Chondrocyte (in vitro differentiated cells): ENCODE data around the gene ACTC1. TPM values are rescaled to one million over a fixed set of nuclear protein-coding genes. Genes with fewer than 3 reads are reported as not detected.
A peak's percentile ranks its signal among the peaks of the same experiment; 100 is the strongest.
"Not testable (repeated sequence)": the region's sequence is repeated elsewhere in the genome, so short reads cannot be mapped to it uniquely, and the experiment has no call there.

Source experiments
- DNase-seq: peaks from one replicate; pipeline ENCODE4 v3.0.0; 2021; ENCODE audit warnings: mixed read lengths, low spot score
- H3K27ac Mint-ChIP-seq: one replicate; pipeline ENCODE4 v1.8.0; 2021; ENCODE audit warnings: mild to moderate bottlenecking, moderate library complexity, mixed read lengths; ENCODE audit not compliant: unreplicated experiment
- H3K27me3 Mint-ChIP-seq: 2 replicates; pipeline ENCODE4 v1.8.0; 2021; ENCODE audit warnings: low read depth, mixed read lengths
- H3K36me3 Mint-ChIP-seq: 2 replicates; pipeline ENCODE4 v1.8.0; 2021; ENCODE audit warnings: low read depth, mixed read lengths
- H3K4me1 Mint-ChIP-seq: 2 replicates; pipeline ENCODE4 v1.8.0; 2021; ENCODE audit warnings: low read depth, mild to moderate bottlenecking, mixed read lengths
- H3K4me3 Mint-ChIP-seq: one replicate; pipeline ENCODE4 v1.8.0; 2021; ENCODE audit warnings: mild to moderate bottlenecking, moderate library complexity, mixed read lengths; ENCODE audit not compliant: unreplicated experiment
- H3K9me3 Mint-ChIP-seq: 2 replicates; pipeline ENCODE4 v1.8.0; 2021; ENCODE audit warnings: low read depth, mixed read lengths
- total RNA-seq: library from RNA; stranded (reverse); gene quantifications from 3 replicates; pipeline ENCODE4 v1.2.1, GENCODE V29; 2021
- TF ChIP-seq, protein P1 (sequence below): fragments of 200-600 bp; sonication (generic); IDR thresholded peaks from 2 replicates; pipeline ENCODE4 v1.5.0; 2021; ENCODE audit warnings: antibody characterized with exemption, mild to moderate bottlenecking, moderate library complexity

Gene ACTC1
- total RNA-seq, 1 donor from 2014 or later = 6.2 TPM

DNA sequence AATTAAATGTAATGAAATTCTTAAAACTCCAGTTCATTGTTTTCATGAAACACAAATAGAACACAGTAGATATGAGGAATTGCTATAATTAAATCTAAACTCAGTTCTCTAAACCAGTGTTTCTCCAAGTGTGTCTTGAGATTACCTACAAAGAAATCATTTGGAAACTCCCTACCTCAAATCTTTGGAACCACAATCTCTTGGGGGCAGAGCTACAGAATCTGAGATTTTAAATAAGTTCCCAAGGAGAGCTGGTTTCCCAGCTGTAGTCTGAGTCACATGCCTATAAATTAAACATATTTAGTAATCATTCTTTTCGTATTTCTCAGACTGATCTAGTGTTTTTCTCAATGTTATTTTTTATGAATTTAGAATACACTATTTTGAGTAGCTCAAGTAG lies 17.0 kb upstream of the ACTC1 start:
- DNase-seq = no peak
- H3K36me3 Mint-ChIP-seq = peaks cover 2% of the 10 kb centered on the region
- H3K4me3 Mint-ChIP-seq = no peak overlapping the region
- peaks cover 2% of the 10 kb centered on the region for H3K27me3 Mint-ChIP-seq
- H3K27ac Mint-ChIP-seq = peak overlapping the region; percentile 32
- H3K4me1 Mint-ChIP-seq = peaks cover 26% of the 10 kb centered on the region
- TF ChIP-seq, protein P1, sequence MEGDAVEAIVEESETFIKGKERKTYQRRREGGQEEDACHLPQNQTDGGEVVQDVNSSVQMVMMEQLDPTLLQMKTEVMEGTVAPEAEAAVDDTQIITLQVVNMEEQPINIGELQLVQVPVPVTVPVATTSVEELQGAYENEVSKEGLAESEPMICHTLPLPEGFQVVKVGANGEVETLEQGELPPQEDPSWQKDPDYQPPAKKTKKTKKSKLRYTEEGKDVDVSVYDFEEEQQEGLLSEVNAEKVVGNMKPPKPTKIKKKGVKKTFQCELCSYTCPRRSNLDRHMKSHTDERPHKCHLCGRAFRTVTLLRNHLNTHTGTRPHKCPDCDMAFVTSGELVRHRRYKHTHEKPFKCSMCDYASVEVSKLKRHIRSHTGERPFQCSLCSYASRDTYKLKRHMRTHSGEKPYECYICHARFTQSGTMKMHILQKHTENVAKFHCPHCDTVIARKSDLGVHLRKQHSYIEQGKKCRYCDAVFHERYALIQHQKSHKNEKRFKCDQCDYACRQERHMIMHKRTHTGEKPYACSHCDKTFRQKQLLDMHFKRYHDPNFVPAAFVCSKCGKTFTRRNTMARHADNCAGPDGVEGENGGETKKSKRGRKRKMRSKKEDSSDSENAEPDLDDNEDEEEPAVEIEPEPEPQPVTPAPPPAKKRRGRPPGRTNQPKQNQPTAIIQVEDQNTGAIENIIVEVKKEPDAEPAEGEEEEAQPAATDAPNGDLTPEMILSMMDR = no peak
- peaks cover 3% of the 10 kb centered on the region for H3K9me3 Mint-ChIP-seq

DNA sequence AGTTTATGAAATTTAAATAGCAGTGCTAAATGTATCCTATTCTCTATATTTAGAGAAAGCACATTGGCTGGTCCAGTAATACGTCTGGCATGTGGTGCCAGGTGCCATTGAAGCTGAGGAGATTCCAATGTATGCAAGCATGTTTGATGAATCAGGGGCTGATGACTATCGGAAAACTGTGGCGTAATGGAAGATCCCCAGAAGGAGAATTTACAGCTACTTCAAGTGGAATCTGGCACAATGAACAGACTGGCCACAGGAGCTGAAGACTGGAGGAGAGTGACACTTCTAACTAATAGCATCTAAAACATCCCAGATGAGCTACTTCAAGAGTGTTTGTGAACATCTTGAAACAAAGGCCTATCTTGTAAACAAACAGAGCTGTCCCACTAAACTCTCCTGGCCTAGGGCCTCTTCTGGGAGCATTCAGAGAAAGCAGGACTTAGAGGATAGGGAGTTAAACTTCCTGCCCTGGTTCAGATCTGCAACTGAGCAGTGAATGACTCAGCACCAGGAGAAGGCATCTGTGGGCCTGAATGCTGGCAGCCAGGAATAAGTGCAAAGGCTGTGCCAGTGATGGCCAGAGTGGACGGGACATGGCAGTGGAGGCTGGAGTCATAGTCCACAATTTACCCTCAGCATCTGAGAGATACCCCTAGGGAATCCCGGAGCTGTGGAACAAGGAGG lies 15.2 kb upstream of the ACTC1 start:
- no peak for DNase-seq
- peaks cover 2% of the 10 kb centered on the region for H3K36me3 Mint-ChIP-seq
- peaks cover 23% of the 10 kb centered on the region for H3K4me1 Mint-ChIP-seq
- no peak overlapping the region for H3K4me3 Mint-ChIP-seq
- peaks cover 3% of the 10 kb centered on the region for H3K9me3 Mint-ChIP-seq
- peak overlapping the region; percentile 77 for H3K27ac Mint-ChIP-seq
- no peaks in the 10 kb centered on the region for H3K27me3 Mint-ChIP-seq
- TF ChIP-seq, protein P1 = no peak

DNA sequence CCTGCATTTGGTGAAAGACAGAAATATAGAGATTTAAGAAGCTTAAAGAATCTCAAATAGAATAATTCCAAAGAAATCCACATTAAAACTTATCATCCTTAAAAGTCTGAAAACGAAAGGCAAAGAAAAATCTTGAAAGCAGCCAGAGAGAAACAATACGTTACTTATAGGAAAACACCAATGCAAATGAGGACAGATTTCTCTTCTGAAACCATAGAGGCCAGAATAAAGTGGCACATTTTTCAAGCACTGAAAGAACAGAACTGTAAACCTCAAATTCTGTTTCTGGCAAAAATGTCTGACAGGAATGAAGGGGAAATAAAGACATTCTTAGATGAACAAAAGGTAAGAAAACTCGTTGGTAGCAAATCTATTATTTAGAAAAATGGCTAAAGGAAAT lies 13.8 kb upstream of the ACTC1 start:
- Mint-ChIP-seq H3K9me3 (no peaks in the 10 kb centered on the region), H3K4me1 (peaks cover 22% of the 10 kb centered on the region), H3K27ac (no peak overlapping the region), H3K36me3 (no peaks in the 10 kb centered on the region), H3K4me3 (no peak overlapping the region), H3K27me3 (no peaks in the 10 kb centered on the region)
- TF ChIP-seq, protein P1 = no peak
- no peak for DNase-seq

DNA sequence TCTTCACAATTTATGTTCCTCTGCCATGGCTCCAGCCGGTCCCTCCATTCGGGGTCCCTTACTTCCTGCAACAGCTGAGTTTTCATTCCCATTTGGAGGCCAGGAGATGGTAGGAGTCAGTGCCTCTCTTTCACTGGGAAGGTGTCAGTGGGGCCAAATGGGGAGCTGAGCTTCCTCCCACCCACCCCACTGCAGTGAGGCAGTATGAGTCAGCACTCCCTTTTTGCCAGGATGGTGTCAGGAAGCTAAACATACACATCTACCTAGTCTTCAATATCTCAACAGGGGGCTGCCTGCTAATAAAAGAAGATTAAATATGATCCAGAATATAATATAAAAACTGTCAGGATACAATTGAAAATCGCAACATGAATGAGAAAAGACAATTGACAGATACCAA lies 12.7 kb upstream of the ACTC1 start:
- no peak overlapping the region for H3K4me3 Mint-ChIP-seq
- no peak overlapping the region for H3K27ac Mint-ChIP-seq
- no peaks in the 10 kb centered on the region for H3K9me3 Mint-ChIP-seq
- DNase-seq = no peak
- H3K27me3 Mint-ChIP-seq = no peaks in the 10 kb centered on the region
- H3K36me3 Mint-ChIP-seq = no peaks in the 10 kb centered on the region
- peaks cover 18% of the 10 kb centered on the region for H3K4me1 Mint-ChIP-seq
- TF ChIP-seq, protein P1 = no peak

DNA sequence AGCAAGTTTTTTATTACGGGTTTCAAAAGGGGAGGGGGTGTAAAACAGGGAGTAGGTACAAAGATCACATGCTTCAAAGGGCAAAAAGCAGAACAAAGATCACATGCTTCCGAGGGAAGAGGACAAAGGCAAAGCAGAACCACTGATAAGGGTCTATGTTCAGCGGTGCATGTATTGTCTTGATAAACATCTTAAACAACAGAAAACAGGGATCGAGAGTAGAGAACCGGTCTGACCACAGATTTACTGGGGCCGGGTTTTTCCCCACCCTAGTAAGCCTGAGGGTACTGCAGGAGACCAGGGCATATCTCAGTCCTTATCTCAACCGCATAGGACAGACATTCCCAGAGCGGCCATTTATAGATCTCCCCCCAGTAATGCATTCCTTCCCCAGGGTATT lies 11.9 kb upstream of the ACTC1 start:
- H3K27me3 Mint-ChIP-seq, H3K4me3 Mint-ChIP-seq, H3K36me3 Mint-ChIP-seq, H3K27ac Mint-ChIP-seq, DNase-seq, H3K9me3 Mint-ChIP-seq: not testable (repeated sequence)
- peaks cover 12% of the 10 kb centered on the region for H3K4me1 Mint-ChIP-seq

DNA sequence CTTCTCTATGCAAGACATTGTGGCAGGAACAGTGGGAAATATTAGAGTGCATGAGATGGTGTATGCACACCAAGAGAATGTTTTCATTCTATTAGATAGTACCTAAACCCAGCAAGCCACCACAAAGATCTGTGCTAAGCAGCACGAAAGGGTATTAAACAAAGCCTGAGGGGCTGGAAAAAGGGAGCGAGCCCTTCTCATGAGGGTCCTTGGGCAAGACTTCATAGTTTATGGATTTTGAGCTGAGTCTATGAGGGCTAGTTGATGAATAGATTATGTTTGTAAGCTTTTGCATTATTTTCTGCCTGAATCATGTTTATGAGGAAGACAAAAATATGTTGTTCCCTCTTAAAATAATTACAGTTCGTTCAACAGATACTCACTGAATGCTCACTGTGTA lies 9.4 kb upstream of the ACTC1 start:
- H3K27me3 Mint-ChIP-seq = no peaks in the 10 kb centered on the region
- TF ChIP-seq, protein P1 = no peak
- no peak for DNase-seq
- peaks cover 10% of the 10 kb centered on the region for H3K4me1 Mint-ChIP-seq
- H3K27ac Mint-ChIP-seq = no peak overlapping the region
- H3K4me3 Mint-ChIP-seq = no peak overlapping the region
- H3K9me3 Mint-ChIP-seq = no peaks in the 10 kb centered on the region
- no peaks in the 10 kb centered on the region for H3K36me3 Mint-ChIP-seq
